PC-9 (cell line): ENCODE results near the gene EFHD1.

ENCODE experiments used
- CTCF ChIP-seq: fragments of 200-600 bp; sonication (generic); conservative IDR thresholded peaks from 2 replicates; pipeline ENCODE4 v1.6.1; 2017; ENCODE audit warnings: mixed run types, antibody characterized with exemption, mild to moderate bottlenecking, moderate library complexity
- EZH2 ChIP-seq: fragments of 200-600 bp; sonication (generic); IDR thresholded peaks from 2 replicates; pipeline ENCODE4 v1.8.0; 2017; ENCODE audit warnings: antibody characterized with exemption, low read depth

- TF ChIP-seq CTCF: no peak
- no peak for TF ChIP-seq EZH2
These were observed 28.9 kb upstream of the EFHD1 start for GRCh38 chr2:232604535-232604934.
